AG09309 (cell line): Measurements from ENCODE around the gene RANBP6.
"Not testable (repeated sequence)": the region's sequence is repeated elsewhere in the genome, so short reads cannot be mapped to it uniquely, and the experiment has no call there.

Experiments
- DNase-seq: peaks from one replicate; pipeline ENCODE4 v3.0.0-alpha.2; 2010; ENCODE audit warnings: low read depth
- H3K4me3 ChIP-seq: 2 replicates; pipeline ENCODE4 v1.5.1; 2011; ENCODE audit warnings: mild to moderate bottlenecking, low read depth, low read length, moderate library complexity; ENCODE audit not compliant: control insufficient read depth
- CTCF ChIP-seq: IDR thresholded peaks from 2 replicates; pipeline ENCODE4 v1.5.1; 2011; ENCODE audit warnings: mild to moderate bottlenecking, low read depth, low read length, inconsistent platforms; ENCODE audit not compliant: insufficient read depth, control insufficient read depth; ENCODE audit errors: missing control alignments

Gene RANBP6

DNA sequence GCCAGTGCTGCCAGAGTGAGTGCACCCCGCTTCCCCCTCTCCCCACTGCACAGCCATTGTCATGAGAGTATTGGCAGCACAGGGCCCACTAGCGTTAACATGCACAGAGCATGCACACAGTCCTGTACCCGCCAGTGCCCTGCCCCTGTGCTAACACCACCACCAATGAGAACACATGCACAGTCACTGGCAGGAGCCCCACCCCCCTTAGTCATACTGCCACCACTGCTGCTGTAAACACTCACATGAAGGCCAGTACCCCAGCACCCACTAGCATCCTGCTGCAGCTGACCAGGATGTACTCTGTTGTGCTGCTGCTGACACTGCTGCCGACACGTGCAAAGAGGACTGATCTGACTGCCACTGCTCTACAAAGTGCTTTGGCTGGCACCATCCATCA lies 19.5 kb upstream of the RANBP6 start:
- H3K4me3 ChIP-seq, result no peak overlapping the region
- no peak for TF ChIP-seq CTCF
- DNase-seq, result no peak

DNA sequence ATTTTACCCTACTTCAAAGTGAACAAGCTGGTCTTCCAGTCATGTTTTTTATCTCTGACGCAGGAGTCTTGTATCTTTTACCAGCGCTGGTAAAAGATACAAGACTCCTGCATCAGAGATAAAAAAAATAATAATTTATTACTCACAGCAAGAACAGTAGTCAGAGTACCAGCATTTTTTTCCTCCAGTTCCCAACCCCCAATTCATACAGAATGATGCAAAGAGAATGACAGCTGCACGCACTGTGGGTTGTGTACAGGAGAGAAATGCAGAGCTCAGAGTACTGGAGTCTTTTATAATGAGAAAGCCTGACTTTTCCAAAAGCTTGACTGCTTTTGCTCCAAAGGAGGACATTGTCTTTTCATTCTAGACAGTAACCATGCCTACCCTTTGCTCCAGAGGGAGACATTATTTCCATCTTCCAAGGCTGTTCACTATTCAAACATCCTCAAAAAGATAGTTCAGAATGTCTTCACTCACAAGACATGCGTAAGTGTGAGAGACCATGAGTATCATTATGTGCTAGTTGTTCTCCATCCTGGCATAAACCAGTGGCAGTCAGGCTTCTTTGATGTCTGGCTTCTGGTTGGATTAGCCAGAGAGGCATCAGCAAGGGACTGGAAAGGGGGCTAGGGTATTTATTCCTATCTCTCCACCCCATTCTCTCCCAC lies 14.3 kb upstream of the RANBP6 start:
- DNase-seq, result no peak
- TF ChIP-seq CTCF, result no peak
- H3K4me3 ChIP-seq, result no peak overlapping the region

GRCh38 chr9:6024035-6024554 lies 8.7 kb upstream of the RANBP6 start:
- H3K4me3 ChIP-seq, result no peak overlapping the region
- TF ChIP-seq CTCF, result peak; percentile 52
- DNase-seq, result no peak

GRCh38 chr9:6016975-6017374 lies 1.6 kb upstream of the RANBP6 start:
- not testable (repeated sequence) for H3K4me3 ChIP-seq, DNase-seq

GRCh38 chr9:6014670-6015270 lies 654 bp downstream of the RANBP6 start:
- TF ChIP-seq CTCF, result no peak
- DNase-seq, result no peak
- H3K4me3 ChIP-seq, result peak overlapping the region; percentile 78

DNA sequence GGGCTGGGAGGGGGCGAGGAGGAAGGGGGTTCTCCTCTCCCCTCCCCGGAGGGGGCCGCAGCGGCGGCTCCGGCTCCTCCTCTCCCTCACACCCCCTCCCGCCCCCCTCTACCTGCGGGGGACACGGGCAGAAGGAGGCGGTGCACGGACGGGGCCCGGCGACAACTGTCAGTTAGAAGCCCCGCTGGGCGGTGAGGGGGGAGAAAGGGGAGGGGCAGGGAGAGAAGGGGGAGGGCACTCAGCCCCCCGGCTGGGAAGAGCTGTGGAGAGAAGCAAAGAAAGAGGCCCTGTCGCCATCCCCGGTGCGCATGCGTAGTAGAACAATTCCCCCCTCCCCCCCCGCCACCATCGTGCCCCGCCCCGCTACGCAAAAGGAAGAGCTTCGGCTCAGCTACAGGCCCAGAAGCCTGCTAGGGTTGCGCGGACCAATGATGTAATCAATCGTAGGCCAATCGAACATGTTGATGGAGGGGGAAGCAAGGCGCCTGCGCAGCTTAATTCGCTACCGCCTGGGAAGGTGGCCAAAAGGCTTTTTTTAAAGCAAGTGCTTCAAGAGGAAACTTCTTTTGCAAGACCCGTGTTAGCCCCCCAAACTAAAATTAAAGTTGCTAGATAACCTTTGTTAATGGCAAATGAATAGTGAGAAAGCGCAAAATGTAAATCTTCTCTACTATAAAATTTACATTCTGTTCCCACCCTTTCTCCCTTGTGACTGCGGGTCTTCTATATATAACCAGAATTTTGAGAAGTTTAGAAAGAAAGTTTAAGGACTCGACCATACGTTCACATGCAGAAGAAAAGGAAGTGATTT lies 7.0 kb downstream of the RANBP6 start:
- no peak for TF ChIP-seq CTCF
- peak overlapping the region; percentile 98 for H3K4me3 ChIP-seq

GRCh38 chr9:6007770-6008168 lies 7.7 kb downstream of the RANBP6 start:
- no peak for DNase-seq
- no peak for TF ChIP-seq CTCF
- peak overlapping the region; percentile 98 for H3K4me3 ChIP-seq

More for the DNA sequence above, 7.0 kb downstream of the RANBP6 start:
- DNase-seq, result peak; percentile 95
